Lung (tissue), 12 donors: ENCODE measurements around the gene MYO3B. TPM values are rescaled to one million over a fixed set of nuclear protein-coding genes. Genes with fewer than 3 reads are reported as not detected.

Source experiments
- ATAC-seq: fragments of 200-7000 bp; cut with Tn5 transposase; one replicate; pipeline ENCODE4 v1.9.1; 2020; ENCODE audit warnings: moderate number of reproducible peaks; ENCODE audit not compliant: insufficient read depth, low FRiP score
- DNase-seq, 3 donors: peaks; one replicate each; pipeline ENCODE4 v3.0.0-alpha.2; 2013 to 2017
- H3K27ac ChIP-seq, 2 donors: one replicate each; pipeline ENCODE4 v1.5.1; 2013; ENCODE audit warnings: mild to moderate bottlenecking in 2 of 2, moderate library complexity in 2 of 2, control low read depth in 1 of 2, inconsistent platforms in 1 of 2, low read depth in 1 of 2, low read length in 1 of 2
- H3K27me3 ChIP-seq, 3 donors: one replicate each; pipeline ENCODE4 v1.5.1; 2013; ENCODE audit warnings: low read length in 2 of 3; ENCODE audit not compliant: control insufficient read depth in 3 of 3, insufficient read depth in 3 of 3
- H3K36me3 ChIP-seq, 4 donors: one replicate each; pipeline ENCODE4 v1.5.1; 2013; ENCODE audit warnings: low read length in 4 of 4, mild to moderate bottlenecking in 1 of 4, moderate library complexity in 1 of 4; ENCODE audit not compliant: control insufficient read depth in 4 of 4, insufficient read depth in 4 of 4
- H3K4me1 ChIP-seq, 5 donors: one replicate each; pipeline ENCODE4 v1.5.1; 2013; ENCODE audit warnings: low read length in 5 of 5, mild to moderate bottlenecking in 2 of 5, moderate library complexity in 1 of 5; ENCODE audit not compliant: control insufficient read depth in 5 of 5, insufficient read depth in 5 of 5
- H3K4me3 ChIP-seq: one replicate; pipeline ENCODE4 v1.5.1; 2013; ENCODE audit warnings: mild to moderate bottlenecking, control low read depth, moderate library complexity
- H3K9ac ChIP-seq, 2 donors: one replicate each; pipeline ENCODE4 v1.5.1; 2013; ENCODE audit warnings: low read length in 2 of 2, control low read depth in 1 of 2; ENCODE audit not compliant: insufficient read depth in 1 of 2
- H3K9me3 ChIP-seq, 4 donors: one replicate each; pipeline ENCODE4 v1.5.1; 2013; ENCODE audit warnings: low read length in 3 of 4, mild to moderate bottlenecking in 1 of 4, moderate library complexity in 1 of 4; ENCODE audit not compliant: control insufficient read depth in 4 of 4, insufficient read depth in 3 of 4
- WGBS, 2 donors: extraction: QIAGEN DNeasy Blood & Tissue Kit; methylation state at CpG; one replicate each; pipeline ENCODE4 v1.1.7; 2013; 5-methylcytosine and 5-hydroxymethylcytosine counted together
- polyA plus RNA-seq, 2 donors: library from polyadenylated mRNA; stranded (reverse); fragments of 200-250 nt; gene quantifications; one replicate each; pipeline ENCODE4 v1.2.1, GENCODE V29; 2013
- total RNA-seq, 2 donors: library from RNA; depleted of rRNA in 1 of 2; stranded (reverse); fragments of >200 nt in 1 of 2; gene quantifications; one replicate each; pipeline ENCODE4 v1.2.1, GENCODE V29; 2014 to 2021
- TF ChIP-seq, protein P1 (sequence below): IDR thresholded peaks from 2 replicates; pipeline ENCODE4 v1.5.1; 2012; ENCODE audit warnings: mild to moderate bottlenecking; ENCODE audit errors: control extremely low read depth, extremely low read depth
- donor health status: control.
- donor health status: control.
- donor health status: Bipolar disorder and iron deficiency.
- donor health status: healthy.
- donor health status: DM: yes; HTN: yes; CAD: no.

Gene MYO3B
- total and polyA plus RNA-seq, 4 donors = 0.03 to 0.82 (median 0.05) TPM; not detected in 1

GRCh38 chr2:170585067-170585466, 407.1 kb downstream of the MYO3B start:
- H3K36me3 ChIP-seq = no peaks in the 10 kb centered on the region
- H3K27me3 ChIP-seq = no peaks in the 10 kb centered on the region
- H3K4me1 ChIP-seq = peaks cover 0 to 19% (median 0%) of the 10 kb centered on the region in 5 donors
- TF ChIP-seq, protein P1, sequence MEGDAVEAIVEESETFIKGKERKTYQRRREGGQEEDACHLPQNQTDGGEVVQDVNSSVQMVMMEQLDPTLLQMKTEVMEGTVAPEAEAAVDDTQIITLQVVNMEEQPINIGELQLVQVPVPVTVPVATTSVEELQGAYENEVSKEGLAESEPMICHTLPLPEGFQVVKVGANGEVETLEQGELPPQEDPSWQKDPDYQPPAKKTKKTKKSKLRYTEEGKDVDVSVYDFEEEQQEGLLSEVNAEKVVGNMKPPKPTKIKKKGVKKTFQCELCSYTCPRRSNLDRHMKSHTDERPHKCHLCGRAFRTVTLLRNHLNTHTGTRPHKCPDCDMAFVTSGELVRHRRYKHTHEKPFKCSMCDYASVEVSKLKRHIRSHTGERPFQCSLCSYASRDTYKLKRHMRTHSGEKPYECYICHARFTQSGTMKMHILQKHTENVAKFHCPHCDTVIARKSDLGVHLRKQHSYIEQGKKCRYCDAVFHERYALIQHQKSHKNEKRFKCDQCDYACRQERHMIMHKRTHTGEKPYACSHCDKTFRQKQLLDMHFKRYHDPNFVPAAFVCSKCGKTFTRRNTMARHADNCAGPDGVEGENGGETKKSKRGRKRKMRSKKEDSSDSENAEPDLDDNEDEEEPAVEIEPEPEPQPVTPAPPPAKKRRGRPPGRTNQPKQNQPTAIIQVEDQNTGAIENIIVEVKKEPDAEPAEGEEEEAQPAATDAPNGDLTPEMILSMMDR = no peak
- no peak overlapping the region for H3K4me3 ChIP-seq
- no peak for ATAC-seq
- H3K9me3 ChIP-seq = no peaks in the 10 kb centered on the region
- no peak overlapping the region for H3K9ac ChIP-seq
- DNase-seq = no peak
- no peak overlapping the region for H3K27ac ChIP-seq

DNA sequence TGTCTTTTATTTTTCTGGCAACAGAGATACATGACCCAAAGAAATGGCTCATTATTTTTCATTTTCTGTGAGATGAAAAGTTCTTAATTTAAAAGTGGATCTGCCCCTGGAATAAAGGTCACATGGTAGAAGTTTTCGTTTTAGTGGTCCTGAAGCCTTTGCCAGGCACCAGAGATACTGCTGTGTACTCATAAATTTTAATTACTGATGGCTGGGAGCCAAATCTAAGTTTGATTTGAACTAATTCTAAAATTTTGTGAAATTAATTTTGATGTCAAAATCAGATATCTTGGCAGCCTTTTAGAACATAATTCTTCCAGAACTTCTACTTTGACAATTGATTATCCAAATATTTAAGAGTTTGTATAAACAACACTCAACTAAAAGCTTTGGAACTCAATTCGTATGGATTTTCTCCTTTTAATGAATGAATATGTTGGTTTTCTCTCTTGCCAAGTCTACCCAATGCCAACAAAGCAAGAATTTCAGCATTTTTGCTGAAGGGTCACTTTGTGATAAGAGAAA, 408.7 kb downstream of the MYO3B start:
- DNase-seq (peak in 2 of 3 donors; percentile 80 to 87), ATAC-seq (no peak)
- no peak overlapping the region for H3K27ac ChIP-seq
- no peak overlapping the region for H3K9ac ChIP-seq
- TF ChIP-seq, protein P1 = no peak
- peaks cover 0 to 19% (median 0%) of the 10 kb centered on the region in 5 donors for H3K4me1 ChIP-seq
- H3K4me3 ChIP-seq = no peak overlapping the region
- H3K9me3 ChIP-seq = no peaks in the 10 kb centered on the region
- 30 to 60% methylated on average over 2 of the region's 2 CpGs for WGBS, 2 donors
- H3K36me3 ChIP-seq = no peaks in the 10 kb centered on the region
- no peaks in the 10 kb centered on the region for H3K27me3 ChIP-seq

DNA sequence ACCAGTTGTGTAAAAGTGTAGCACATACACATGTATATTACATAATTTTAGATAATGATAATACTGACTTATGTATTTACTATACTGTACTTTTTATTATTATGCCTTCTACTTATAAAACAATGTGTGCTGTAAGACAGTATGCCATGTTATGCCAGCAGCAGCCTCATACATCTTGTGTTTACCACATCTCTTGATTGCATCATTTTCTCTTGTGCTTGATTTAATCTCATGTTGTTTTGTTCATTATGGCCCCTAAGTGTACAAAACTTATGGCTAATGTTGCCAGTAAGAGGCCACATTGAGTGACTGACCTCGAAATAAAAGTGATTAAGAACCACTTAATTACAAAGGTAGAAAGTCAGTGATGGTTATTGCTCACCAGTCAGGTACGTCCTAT, 409.2 kb downstream of the MYO3B start:
- Histone ChIP-seq H3K9ac (no peak overlapping the region), H3K4me3 (no peak overlapping the region), H3K36me3 (no peaks in the 10 kb centered on the region), H3K4me1 (peaks cover 0 to 19% (median 0%) of the 10 kb centered on the region in 5 donors), H3K9me3 (no peaks in the 10 kb centered on the region), H3K27me3 (peaks cover 0 to 1% (median 0%) of the 10 kb centered on the region in 3 donors), H3K27ac (no peak overlapping the region)
- DNase-seq (no peak), ATAC-seq (no peak)
- WGBS, 2 donors = 69 to 84% methylated on average over 2 of the region's 2 CpGs
- TF ChIP-seq, protein P1 = no peak

GRCh38 chr2:170587922-170588321, 410.0 kb downstream of the MYO3B start:
- Histone ChIP-seq H3K9ac (no peak overlapping the region), H3K9me3 (no peaks in the 10 kb centered on the region), H3K27ac (no peak overlapping the region), H3K4me1 (peaks cover 0 to 19% (median 0%) of the 10 kb centered on the region in 5 donors), H3K27me3 (peaks cover 0 to 2% (median 0%) of the 10 kb centered on the region in 3 donors), H3K36me3 (no peaks in the 10 kb centered on the region), H3K4me3 (no peak overlapping the region)
- TF ChIP-seq, protein P1 = no peak
- 87 to 91% methylated on average over 2 of the region's 2 CpGs for WGBS, 2 donors
- ATAC-seq (no peak), DNase-seq (no peak)
